GM18907 (cell line): ENCODE measurements around the gene NPHS1.
"Not testable (repeated sequence)": the region's sequence is repeated elsewhere in the genome, so short reads cannot be mapped to it uniquely, and the experiment has no call there.

Source experiments
- ATAC-seq: cut with Tn5 transposase; IDR thresholded peaks from one replicate; pipeline ENCODE4 v1.9.1; 2021; ENCODE audit warnings: mild to moderate bottlenecking, moderate library complexity; ENCODE audit not compliant: unreplicated experiment

The NPHS1 gene

GRCh38 chr19:35813043-35813890 is 39.0 kb downstream of the NPHS1 start:
- ATAC-seq = no peak

DNA sequence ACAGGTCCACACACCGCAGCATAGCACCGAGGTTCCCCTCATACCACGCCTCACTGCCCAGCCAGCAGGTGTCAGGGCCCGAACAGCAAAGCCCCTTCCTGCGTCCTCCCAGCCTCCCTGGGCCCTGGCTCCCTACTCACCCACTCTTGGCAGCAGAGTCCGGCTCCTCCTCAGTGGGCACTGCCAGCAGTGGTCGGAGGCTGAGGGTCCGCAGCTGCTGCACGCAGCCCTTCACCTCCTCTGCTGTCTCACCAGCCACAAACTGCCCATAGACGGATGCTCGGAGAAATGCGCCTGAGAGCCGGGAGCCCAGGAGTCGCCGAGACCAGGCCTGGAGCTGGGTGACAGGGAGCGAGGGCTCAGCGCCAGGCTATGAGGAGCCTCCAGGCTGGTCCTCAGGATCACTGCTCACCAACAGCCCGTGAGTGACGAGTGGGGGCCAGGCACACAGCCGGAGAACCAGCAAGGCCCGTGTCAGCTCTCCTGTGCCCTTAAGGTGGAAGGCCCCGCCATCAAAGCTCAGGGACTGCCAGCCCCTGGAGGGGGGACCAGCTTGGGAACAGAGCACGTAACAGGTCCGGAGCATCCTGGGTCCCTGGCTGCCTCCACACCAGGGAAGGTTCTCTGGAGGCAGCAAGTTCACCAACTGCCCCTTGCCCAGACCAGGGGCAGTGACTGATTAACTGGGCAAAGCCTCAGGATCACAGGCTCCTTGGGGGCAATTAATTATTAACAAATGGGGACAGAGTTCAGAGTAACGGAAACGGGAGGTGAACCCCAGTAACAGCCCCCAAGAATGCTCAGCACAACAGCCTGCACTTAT is 39.9 kb downstream of the NPHS1 start, which contains the start of gene PRODH2:
TSS of gene PRODH2 (minus strand) at position 626 of the 823 bp plus-strand sequence. CDS start at position 586, 40 bp downstream.
- no peak for ATAC-seq

- no peak for ATAC-seq
These were observed 40.7 kb downstream of the NPHS1 start for GRCh38 chr19:35811317-35812219.

- ATAC-seq = no peak
These were observed 44.7 kb downstream of the NPHS1 start for GRCh38 chr19:35807633-35808032.

DNA sequence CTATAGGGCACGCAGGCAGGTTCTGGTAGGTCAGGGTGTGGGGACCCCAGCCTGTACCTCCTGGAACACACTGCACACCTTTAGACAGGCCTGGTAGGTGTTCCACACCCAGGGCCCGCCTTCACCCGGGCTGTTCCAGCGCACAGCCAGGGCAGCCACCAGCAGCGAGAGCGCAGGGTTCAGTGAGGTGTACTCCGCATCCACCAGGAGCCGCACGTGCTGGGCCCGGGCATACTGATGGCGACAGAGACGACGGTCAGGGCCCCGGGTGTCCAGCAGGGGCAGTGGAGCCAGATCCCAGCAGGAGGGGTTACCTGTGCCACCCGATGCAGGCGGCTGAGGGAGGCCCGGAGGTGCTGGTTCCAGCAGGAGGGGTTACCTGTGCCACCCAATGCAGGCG is 45.7 kb downstream of the NPHS1 start:
- ATAC-seq = no peak

DNA sequence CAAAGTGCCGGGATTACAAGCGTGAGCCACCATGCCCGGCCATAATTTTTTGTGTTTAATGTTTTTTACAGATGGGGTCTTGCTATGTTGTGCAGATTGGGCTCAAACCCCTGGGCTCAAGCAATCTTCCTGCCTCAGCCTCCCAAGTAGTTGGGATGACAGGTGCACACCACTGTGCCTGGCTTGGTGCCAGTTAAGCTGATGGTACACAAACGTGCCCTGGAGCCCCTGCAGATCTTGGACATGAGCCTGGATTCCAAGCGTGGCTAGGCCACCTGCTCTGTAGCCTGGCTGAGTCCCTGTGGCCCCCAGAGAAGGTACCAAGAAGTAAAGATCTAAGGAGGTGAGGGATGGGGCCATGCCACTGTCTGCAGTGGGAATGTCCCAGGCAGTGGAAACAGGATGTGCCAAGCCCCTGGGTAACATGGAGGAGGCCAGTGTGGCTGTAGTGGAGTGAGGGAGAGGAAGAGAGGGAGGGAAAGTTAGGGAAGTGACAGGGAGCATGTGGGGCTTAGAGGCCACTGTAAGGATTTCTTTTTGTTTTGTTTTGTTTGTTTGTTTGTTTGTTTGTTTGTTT is 46.7 kb downstream of the NPHS1 start:
- ATAC-seq = no peak

DNA sequence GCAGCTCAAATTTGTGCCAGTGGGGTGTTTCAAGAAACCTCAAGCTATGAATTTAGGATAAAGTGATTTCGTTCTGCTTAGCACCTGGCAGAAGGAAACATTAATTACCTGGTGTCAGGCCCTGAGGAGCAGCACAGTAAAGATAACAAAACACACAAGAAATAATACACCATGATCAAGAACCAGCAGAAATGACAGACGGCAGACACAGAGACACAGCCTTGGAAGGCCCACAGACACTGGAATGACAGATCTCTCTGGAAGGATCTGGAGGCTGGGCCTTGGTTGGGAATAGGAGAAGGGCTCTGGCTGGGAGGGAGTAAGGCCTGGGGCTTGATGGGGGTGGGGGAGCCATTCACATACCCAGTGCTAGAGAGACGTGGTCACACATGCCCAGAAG is 50.5 kb downstream of the NPHS1 start:
- no peak for ATAC-seq

GRCh38 chr19:35797663-35798062 is 54.6 kb downstream of the NPHS1 start:
- no peak for ATAC-seq

- no peak for ATAC-seq
These were observed 55.4 kb downstream of the NPHS1 start for GRCh38 chr19:35796645-35797542.

- not testable (repeated sequence) for ATAC-seq
These were observed 56.7 kb downstream of the NPHS1 start for GRCh38 chr19:35795564-35795963.

DNA sequence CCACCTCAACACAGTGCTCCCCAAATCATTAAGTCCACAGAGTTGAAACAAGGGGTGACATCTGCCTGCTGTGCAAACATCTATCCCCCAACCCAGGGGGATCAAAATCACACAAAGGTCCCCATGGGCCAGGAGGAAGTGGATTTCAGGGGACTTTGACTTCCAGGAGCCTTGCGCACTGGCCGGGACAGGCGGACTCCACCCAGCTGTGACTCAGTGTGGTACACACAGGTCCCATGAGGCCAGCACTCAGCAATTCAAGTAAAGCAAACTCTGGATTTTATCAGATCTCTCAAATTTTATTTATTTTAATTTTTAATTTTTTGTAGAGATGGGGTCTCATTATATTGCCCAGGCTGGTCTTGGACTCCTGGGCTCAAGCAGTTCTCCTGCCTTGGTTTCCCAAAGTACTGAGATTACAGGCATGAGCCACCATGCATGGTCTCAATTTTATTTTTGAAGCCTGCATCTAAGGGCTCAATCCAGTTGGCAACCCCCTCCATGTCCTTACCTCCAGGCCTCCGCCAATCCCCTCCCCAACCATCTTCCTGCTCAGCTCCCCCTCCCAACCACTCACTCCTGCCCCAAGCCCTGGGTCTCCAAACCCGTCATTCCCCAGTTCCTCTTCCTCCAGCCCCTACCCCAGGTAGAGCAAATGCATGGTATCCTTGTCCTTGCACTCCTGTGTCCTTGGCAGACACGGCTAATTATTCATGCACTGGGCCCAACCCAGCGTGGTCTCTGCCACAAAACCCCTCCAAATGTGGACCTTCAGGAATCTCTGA is 58.7 kb downstream of the NPHS1 start:
- no peak for ATAC-seq

GRCh38 chr19:35792888-35793287 is 59.4 kb downstream of the NPHS1 start:
- ATAC-seq = no peak

GRCh38 chr19:35792312-35792711 is 60.0 kb downstream of the NPHS1 start:
- ATAC-seq = no peak

- ATAC-seq = no peak
These were observed 60.5 kb downstream of the NPHS1 start for GRCh38 chr19:35791814-35792279.

DNA sequence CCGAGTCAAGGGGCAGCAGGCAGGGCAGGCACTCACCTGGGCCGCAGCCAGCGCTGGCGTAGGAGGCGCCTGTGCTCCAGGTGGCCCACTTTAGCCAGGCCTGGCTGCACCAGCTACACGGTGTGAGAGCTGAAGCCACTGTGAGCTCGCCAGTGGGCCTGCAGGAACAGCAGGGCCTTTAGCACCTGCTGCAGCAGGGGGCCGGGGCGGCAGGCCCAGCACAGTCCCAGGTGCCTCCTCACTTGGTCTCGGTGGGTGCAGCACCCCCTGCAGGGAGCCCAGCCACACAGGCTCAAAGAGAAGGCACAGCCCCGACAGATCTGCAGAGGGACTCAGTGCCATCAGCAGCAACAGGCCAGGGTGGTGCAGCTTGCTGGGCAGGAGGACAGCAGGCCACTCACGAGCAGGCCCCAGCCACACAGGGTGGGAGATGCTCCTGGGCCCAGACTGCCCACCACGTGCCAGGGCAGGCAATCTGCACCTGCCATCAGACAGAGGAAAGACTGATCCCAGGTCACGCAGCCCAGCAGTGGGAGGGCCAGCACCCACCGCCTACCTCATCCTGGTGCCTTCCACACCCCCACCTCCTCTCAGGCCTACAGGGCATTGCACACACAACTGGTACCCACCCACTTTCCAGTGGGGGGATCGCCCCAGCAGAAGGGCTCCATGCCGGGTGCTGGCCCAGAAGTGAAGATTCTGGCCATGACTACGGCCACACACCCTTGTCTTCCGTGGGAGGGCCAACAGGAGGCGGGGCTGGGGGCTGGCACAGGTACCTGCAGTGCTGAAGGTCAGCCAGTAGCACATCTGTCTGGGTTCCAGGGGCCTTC is 61.1 kb downstream of the NPHS1 start:
- no peak for ATAC-seq

DNA sequence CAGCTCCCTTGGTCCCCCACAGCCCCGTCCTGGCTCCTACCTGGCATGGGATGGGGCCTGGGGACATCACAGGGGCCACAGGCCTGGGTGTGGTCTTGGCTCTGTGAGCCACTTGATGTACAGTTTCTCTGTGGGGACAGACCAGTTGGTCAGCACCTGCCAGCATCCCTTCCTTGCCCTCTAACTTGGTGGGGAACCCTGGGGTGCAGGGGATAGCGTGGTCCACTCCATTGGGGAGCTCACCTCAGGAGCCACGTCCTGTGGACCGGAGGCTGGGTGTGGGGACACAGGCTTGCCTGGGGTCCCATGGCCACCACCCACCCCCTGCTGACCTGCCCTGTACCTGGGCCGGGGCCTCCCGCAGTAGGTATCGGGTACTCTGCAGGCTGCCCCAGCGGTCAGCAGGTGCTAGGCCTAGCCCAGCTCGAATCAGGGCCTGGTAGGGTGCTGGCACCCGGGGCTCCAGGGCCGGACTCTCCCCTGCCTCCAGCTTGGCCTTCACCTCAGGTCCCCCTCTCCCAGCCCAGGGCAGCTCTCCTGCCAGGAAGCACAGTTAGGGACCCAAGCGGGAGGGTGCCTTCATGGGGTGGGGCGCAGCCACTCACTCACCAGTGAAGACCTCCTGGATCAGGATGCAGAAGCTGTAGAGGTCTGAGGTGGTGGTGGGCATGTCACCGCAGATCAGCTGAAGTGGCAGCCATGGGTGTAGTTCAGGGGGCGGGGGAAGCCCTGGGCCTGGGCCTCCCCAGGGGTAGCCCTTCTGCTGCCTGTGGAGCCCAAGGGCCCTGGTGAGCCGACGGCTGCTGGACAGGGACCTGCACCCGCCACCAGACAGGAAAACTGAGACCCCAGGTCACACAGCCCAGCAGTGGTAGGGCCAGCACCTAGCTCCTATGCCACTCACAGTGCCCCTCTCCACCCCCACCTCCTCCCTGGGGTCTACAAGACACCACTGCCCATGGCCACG is 62.0 kb downstream of the NPHS1 start:
- no peak for ATAC-seq
